GM18867 (cell line): ENCODE results near the gene C4orf50.

Source experiments
- ATAC-seq: cut with Tn5 transposase; IDR thresholded peaks from one replicate; pipeline ENCODE4 v1.9.1; 2021; ENCODE audit warnings: mild to moderate bottlenecking, moderate library complexity; ENCODE audit not compliant: unreplicated experiment

The C4orf50 gene

GRCh38 chr4:6044276-6044675 is 26.0 kb upstream of the C4orf50 start:
- no peak for ATAC-seq

DNA sequence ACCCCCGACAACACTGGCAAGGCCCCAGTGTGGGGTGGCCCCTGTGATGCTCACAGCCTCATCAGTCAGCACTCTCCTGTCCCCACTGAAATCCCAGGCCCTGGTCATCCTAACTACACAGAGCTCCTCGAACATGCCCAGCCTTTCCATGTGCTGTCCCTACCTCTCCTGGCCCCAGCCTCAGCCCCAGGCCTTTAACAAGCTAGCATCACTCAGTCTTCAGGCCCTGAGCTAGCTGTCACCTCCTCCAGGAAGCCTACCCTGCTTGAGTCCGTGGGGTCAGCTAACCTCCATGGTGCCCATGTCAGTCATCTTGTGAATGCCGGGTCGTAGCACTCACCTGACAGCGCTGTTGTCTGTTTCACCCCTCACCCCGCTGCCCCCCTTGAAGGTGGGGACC is 25.6 kb upstream of the C4orf50 start:
- ATAC-seq: no peak

GRCh38 chr4:6043188-6043587 is 25.0 kb upstream of the C4orf50 start:
- no peak for ATAC-seq

DNA sequence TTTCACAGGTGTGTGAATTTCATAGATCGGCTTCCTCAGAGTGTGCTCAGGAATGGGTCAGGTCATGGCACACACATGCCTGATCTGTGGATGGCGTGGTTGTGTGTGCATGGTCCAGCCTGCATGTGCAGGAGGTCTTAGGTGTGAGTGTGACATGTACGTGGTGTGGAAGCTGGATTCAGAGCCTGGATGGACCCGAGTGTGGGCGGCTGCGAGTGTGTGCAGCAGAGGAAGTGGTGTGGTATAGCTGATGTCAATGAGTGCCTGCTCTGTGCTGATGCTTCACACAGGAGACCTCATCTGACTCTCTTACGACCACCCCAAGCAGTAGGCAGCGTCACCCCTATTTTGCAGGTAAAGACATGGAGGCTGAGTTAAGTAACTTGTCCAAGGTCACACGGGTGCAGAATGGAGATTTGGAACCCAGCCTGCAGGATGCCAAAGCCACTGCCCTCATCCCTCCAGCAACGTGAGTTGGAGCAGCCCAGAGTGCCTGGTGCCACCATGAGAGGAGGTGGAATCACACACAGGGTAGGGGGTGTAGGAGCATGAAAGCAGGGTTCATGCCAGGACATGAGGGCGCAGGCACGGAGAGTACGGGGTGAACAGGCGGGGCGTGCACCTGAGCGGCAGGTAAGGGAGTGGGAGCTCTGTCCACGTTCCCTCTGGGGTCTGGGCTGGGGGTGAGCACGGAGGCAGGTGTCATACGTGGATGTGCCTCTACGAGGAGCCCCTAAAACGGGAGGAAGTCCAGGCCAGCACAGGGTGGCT is 24.2 kb upstream of the C4orf50 start:
- ATAC-seq: peak; percentile 19

DNA sequence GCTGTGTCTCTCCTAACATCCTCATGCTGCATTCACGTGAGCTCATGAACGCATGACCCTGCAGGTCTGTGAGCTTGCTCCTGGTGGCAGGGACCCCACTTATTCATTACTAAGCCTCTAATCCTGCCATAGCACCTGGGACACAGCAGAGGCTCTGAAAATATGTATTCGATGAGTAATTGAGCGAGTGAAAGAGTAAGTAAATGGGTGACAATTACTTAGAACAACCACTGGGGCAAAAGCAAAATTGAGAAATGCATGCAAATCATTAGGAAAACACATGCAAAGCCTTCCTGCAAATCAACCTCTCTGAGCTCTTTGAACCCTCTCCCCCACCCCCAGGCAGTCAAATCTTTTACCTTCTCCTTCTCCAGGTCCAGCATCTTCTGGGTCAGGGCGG is 23.6 kb upstream of the C4orf50 start:
- peak; percentile 62 for ATAC-seq

DNA sequence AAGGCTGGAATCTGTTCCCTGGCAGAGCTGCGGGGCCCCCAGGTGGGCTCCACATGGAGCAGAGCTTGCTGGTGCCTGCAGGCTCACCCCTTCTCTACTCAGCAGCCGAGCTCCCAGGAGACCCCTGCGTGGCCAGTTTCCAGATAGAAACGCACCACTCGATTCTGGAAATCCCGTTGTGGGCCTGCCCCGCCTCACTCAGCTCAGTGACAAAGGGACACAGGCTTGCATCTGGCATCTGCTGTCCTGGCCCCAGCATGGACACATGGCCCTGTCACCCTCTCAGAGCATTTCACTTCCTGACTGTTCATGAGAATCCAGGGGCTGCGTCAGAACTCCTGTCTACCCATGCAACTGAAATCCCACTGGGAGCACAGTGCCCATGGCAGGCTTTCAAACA is 20.5 kb upstream of the C4orf50 start:
- ATAC-seq: no peak

- ATAC-seq: no peak
These were observed 17.6 kb upstream of the C4orf50 start for GRCh38 chr4:6035786-6036185.

DNA sequence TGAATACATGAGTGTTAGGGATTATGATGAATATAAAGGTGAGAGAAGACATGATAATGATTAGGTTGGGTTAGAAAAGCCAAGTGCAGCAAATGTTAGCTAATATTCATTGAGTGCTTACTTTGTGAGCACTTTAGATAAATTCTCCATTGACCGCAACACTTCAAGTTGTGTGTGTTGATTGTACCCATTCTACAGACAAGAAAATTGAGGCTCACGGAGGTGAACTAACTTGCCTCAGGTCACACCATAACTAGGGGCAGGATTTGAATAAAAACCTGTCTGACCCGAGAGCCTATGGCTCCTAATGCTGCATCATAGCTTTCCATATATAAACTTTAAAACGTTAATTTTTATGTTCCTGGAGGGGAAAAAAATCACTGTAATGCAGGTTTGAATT is 15.2 kb upstream of the C4orf50 start:
- no peak for ATAC-seq

GRCh38 chr4:6032249-6033244 is 14.3 kb upstream of the C4orf50 start:
- ATAC-seq: no peak

DNA sequence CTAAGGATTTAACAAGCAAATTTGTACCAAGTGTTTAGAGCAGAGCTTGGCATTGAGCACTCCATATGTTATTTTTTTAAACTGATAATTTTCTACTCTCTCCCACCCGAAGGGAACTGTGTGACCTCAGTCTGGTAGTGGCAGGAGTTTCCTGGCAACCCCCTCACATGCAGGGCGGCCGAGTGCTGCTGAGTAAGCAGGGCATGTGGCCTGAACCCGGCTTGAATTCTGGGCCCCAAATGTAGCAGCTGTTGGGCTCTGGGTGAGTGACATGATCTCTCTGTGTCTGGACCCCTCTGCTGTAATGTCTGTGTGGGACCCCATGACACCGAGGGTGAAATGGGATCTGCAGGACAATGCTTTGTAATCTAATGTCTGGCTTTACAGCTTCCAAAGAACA is 13.6 kb upstream of the C4orf50 start:
- ATAC-seq: no peak

GRCh38 chr4:6030679-6031078 is 12.4 kb upstream of the C4orf50 start:
- no peak for ATAC-seq

GRCh38 chr4:6029254-6029653 is 11.0 kb upstream of the C4orf50 start:
- ATAC-seq: no peak

DNA sequence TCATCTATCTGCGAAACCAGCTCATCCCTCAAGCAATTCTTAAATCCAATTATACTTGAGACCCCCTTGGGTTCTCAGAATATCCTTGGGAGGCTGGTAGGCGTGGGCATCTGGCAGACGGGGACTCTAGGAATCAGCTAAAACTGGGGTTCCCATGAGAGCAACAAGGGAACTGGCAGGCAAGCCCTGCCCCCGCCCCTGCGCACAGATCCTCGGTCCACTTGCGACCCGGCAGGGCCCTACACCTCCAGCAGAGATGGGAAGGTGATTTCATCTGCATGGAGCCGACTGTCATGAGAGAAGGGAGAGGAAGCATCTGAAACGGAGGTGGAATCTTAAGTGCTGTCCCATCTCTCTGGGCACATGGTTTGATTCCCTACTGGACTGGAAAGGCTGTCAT is 9.9 kb upstream of the C4orf50 start:
- ATAC-seq: no peak

DNA sequence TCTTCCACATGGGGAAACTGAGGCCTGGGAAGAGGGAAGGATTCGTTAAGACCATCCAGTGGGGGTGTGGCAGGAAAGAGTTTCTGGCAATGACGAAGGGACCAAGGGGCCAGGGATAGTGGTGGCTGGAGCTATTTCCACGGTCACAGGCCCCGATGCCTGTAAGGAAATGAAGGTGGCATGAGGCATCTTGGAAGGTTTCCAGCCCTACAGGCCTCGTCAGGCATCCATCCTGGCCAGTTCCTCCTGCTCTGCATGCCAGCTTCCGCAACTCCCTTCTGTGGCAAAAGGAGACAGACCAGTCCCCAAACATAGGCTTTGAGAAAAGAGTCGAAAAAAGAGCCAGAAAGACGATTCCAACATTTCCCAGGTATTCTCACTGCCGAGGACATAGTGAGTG is 9.2 kb upstream of the C4orf50 start:
- no peak for ATAC-seq

- no peak for ATAC-seq
These were observed 6.2 kb upstream of the C4orf50 start for GRCh38 chr4:6024313-6024960.

GRCh38 chr4:6023731-6024130 is 5.5 kb upstream of the C4orf50 start:
- ATAC-seq: no peak

DNA sequence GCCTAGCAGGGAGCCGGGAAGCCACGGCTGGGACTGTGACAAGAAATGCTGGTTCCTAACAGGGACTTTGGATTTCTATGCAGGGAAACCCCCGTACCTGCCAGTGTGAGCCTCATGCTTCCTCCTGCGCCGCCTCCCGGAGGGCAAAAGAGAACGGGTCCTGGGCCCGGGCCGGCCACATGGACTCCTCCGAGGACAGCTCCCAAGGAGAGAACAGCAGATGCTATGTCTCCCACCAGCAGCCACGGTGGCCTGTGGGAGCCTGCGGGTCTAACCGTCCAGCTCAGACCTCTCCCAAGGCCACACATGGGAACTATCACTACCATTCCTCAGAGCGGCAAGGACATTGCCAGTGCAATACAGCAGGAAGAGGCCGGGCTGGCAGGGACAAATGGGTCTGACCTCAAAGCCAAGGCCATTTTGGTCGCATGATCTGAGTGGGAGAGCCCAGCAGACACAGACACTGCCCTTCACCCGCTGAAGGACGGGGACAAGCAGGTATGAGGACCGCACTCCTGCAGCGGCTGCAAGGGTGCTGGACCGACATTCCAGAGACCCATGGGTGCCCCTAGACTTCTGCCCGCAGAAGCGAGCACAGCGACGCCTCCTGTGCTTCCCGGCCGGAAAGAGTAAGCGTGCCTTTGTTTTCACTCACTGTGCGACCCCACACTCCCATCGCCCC is 4.5 kb upstream of the C4orf50 start:
- no peak for ATAC-seq

DNA sequence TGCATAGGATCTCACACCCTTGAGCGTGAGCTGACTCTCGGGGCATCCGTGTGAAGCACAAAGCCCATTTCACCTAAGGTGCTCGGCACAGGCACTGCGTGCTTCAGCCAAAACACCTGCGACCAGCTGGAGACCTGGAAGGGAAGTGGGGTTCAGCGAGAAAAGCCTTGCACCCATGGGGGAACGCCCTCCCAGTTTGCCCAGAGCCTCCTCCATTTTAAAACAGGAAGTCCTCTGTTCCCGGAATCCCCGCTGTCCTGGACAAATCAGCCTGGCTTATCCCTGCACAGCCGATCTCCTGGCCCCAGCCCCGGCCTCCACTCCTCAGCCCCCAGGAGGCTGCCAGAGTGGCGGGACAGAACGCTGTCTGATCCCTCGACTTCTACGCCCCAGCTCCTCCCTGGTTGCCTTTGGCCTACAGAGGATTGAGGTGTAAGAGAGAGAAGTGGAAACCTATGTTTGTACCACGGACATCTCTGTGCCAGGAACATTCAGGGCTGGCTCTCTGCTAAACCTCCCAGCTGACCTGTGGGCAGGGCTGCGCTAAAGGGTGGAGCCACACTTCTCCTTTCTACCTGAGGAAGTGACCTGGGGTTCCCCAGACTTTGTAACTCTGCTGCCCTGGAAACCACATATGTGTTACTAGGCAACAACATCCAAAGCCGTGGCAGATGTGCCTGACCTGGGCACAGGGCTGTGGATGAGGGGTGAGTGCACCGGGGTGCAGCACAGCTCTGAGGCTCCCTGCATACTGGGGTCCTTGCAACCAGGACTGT is 3.8 kb upstream of the C4orf50 start:
- no peak for ATAC-seq

DNA sequence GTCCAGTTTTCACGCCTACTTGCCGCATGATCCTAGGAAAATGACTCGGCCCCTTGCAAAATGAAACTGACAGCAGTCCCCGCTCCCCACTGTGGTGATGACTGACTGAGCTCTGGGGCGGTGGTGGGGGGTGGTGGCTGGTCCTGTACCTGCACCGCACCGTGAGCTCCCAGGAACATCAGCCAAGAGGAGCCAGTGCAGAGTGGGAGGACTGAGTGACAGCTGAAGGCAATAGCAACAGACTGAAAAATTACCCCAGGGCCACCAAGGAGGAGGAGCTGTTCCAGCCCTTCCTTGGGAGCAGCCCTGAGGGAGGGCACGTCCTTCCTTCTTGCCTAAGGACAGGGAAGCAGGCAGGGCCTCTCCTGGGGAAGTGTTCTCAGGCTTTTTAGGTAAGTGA is 2.4 kb upstream of the C4orf50 start:
- no peak for ATAC-seq
